Muscle layer of colon (tissue), 2 donors: ENCODE measurements around the gene MUC2.

Experiments
- H3K27ac ChIP-seq: one replicate; pipeline ENCODE4 v1.7.0; 2013; ENCODE audit warnings: low read depth, mild to moderate bottlenecking, low read length, moderate library complexity
- H3K27me3 ChIP-seq, 2 donors: one replicate each; pipeline ENCODE4 v1.7.0; 2013; ENCODE audit warnings: low read length in 2 of 2, mild to moderate bottlenecking in 2 of 2; ENCODE audit not compliant: insufficient read depth in 2 of 2, control insufficient read depth in 1 of 2
- H3K36me3 ChIP-seq: one replicate; pipeline ENCODE4 v1.7.0; 2013; ENCODE audit warnings: mild to moderate bottlenecking, low read length; ENCODE audit not compliant: insufficient read depth
- H3K4me1 ChIP-seq: one replicate; pipeline ENCODE4 v1.7.0; 2013; ENCODE audit warnings: mild to moderate bottlenecking, low read length; ENCODE audit not compliant: insufficient read depth
- H3K4me3 ChIP-seq, 2 donors: one replicate each; pipeline ENCODE4 v1.7.0; 2013; ENCODE audit warnings: low read length in 2 of 2, low read depth in 1 of 2, mild to moderate bottlenecking in 1 of 2, moderate library complexity in 1 of 2
- H3K9ac ChIP-seq: one replicate; pipeline ENCODE4 v1.7.0; 2013; ENCODE audit warnings: low read length
- H3K9me3 ChIP-seq: one replicate; pipeline ENCODE4 v1.7.0; 2013; ENCODE audit warnings: mild to moderate bottlenecking, low read length
- donor health status: abdominal sarcoma.
- donor health status: Adenocarcinoma of cecum.

MUC2 gene

GRCh38 chr11:1070594-1071462, 3.8 kb upstream of the MUC2 start:
- H3K4me1 ChIP-seq = no peaks in the 10 kb centered on the region
- H3K36me3 ChIP-seq = no peaks in the 10 kb centered on the region
- H3K27me3 ChIP-seq = peaks cover 0 to 16% of the 10 kb centered on the region in 2 donors
- H3K4me3 ChIP-seq = no peak overlapping the region
- no peak overlapping the region for H3K27ac ChIP-seq
- H3K9me3 ChIP-seq = no peaks in the 10 kb centered on the region
- no peak overlapping the region for H3K9ac ChIP-seq

- Histone ChIP-seq H3K27ac (no peak overlapping the region), H3K4me1 (no peaks in the 10 kb centered on the region), H3K36me3 (no peaks in the 10 kb centered on the region), H3K4me3 (no peak overlapping the region), H3K9me3 (no peaks in the 10 kb centered on the region), H3K27me3 (peaks cover 0 to 16% of the 10 kb centered on the region in 2 donors), H3K9ac (no peak overlapping the region)
These were observed 3.0 kb upstream of the MUC2 start for GRCh38 chr11:1071571-1072115.

GRCh38 chr11:1072116-1072820, 2.4 kb upstream of the MUC2 start:
- no peaks in the 10 kb centered on the region for H3K36me3 ChIP-seq
- peaks cover 0 to 16% of the 10 kb centered on the region in 2 donors for H3K27me3 ChIP-seq
- no peaks in the 10 kb centered on the region for H3K9me3 ChIP-seq
- no peak overlapping the region for H3K27ac ChIP-seq
- H3K4me3 ChIP-seq = no peak overlapping the region
- H3K4me1 ChIP-seq = no peaks in the 10 kb centered on the region
- no peak overlapping the region for H3K9ac ChIP-seq

- H3K27ac ChIP-seq = no peak overlapping the region
- H3K9ac ChIP-seq = no peak overlapping the region
- H3K36me3 ChIP-seq = no peaks in the 10 kb centered on the region
- no peaks in the 10 kb centered on the region for H3K4me1 ChIP-seq
- H3K27me3 ChIP-seq = peaks cover 0 to 16% of the 10 kb centered on the region in 2 donors
- H3K4me3 ChIP-seq = no peak overlapping the region
- H3K9me3 ChIP-seq = no peaks in the 10 kb centered on the region
These were observed 1.8 kb upstream of the MUC2 start for GRCh38 chr11:1072821-1073231.

GRCh38 chr11:1073261-1073724, 1.4 kb upstream of the MUC2 start:
- no peak overlapping the region for H3K9ac ChIP-seq
- H3K27ac ChIP-seq = no peak overlapping the region

GRCh38 chr11:1073851-1074243, 827 bp upstream of the MUC2 start:
- no peaks in the 10 kb centered on the region for H3K36me3 ChIP-seq
- peaks cover 0 to 16% of the 10 kb centered on the region in 2 donors for H3K27me3 ChIP-seq
- no peaks in the 10 kb centered on the region for H3K4me1 ChIP-seq
- no peak overlapping the region for H3K27ac ChIP-seq
- no peak overlapping the region for H3K9ac ChIP-seq
- no peaks in the 10 kb centered on the region for H3K9me3 ChIP-seq
- H3K4me3 ChIP-seq = no peak overlapping the region

More at GRCh38 chr11:1073261-1073724, 1.4 kb upstream of the MUC2 start:
- no peaks in the 10 kb centered on the region for H3K9me3 ChIP-seq
- no peaks in the 10 kb centered on the region for H3K36me3 ChIP-seq
- no peak overlapping the region for H3K4me3 ChIP-seq
- peaks cover 0 to 16% of the 10 kb centered on the region in 2 donors for H3K27me3 ChIP-seq
- no peaks in the 10 kb centered on the region for H3K4me1 ChIP-seq

GRCh38 chr11:1075341-1075911, 752 bp downstream of the MUC2 start:
- H3K36me3 ChIP-seq = no peaks in the 10 kb centered on the region
- no peak overlapping the region for H3K9ac ChIP-seq
- no peaks in the 10 kb centered on the region for H3K4me1 ChIP-seq
- no peak overlapping the region for H3K4me3 ChIP-seq
- H3K9me3 ChIP-seq = no peaks in the 10 kb centered on the region
- no peak overlapping the region for H3K27ac ChIP-seq
- peaks cover 0 to 16% of the 10 kb centered on the region in 2 donors for H3K27me3 ChIP-seq

GRCh38 chr11:1076061-1076665, 1.5 kb downstream of the MUC2 start:
- no peak overlapping the region for H3K27ac ChIP-seq
- H3K9ac ChIP-seq = no peak overlapping the region
- H3K4me3 ChIP-seq = no peak overlapping the region
- H3K4me1 ChIP-seq = no peaks in the 10 kb centered on the region
- no peaks in the 10 kb centered on the region for H3K36me3 ChIP-seq
- H3K27me3 ChIP-seq = peaks cover 0 to 16% of the 10 kb centered on the region in 2 donors
- no peaks in the 10 kb centered on the region for H3K9me3 ChIP-seq

- Histone ChIP-seq H3K27me3 (peaks cover 0 to 16% of the 10 kb centered on the region in 2 donors), H3K36me3 (no peaks in the 10 kb centered on the region), H3K4me1 (no peaks in the 10 kb centered on the region), H3K4me3 (no peak overlapping the region), H3K27ac (no peak overlapping the region), H3K9ac (no peak overlapping the region), H3K9me3 (no peaks in the 10 kb centered on the region)
These were observed 2.4 kb downstream of the MUC2 start for GRCh38 chr11:1077033-1077416.

GRCh38 chr11:1077417-1078119, 2.9 kb downstream of the MUC2 start:
- Histone ChIP-seq H3K4me1 (no peaks in the 10 kb centered on the region), H3K27me3 (peaks cover 0 to 14% of the 10 kb centered on the region in 2 donors), H3K27ac (no peak overlapping the region), H3K36me3 (no peaks in the 10 kb centered on the region), H3K9me3 (no peaks in the 10 kb centered on the region), H3K4me3 (no peak overlapping the region), H3K9ac (no peak overlapping the region)
